Measurements from ENCODE around the gene UBE2I. TPM values are rescaled to one million over a fixed set of nuclear protein-coding genes. Genes with fewer than 3 reads are reported as not detected.

Gene UBE2I
- total and polyA plus RNA-seq, 4 donors: 19.4 to 23.9 (median 22.5) TPM

DNA sequence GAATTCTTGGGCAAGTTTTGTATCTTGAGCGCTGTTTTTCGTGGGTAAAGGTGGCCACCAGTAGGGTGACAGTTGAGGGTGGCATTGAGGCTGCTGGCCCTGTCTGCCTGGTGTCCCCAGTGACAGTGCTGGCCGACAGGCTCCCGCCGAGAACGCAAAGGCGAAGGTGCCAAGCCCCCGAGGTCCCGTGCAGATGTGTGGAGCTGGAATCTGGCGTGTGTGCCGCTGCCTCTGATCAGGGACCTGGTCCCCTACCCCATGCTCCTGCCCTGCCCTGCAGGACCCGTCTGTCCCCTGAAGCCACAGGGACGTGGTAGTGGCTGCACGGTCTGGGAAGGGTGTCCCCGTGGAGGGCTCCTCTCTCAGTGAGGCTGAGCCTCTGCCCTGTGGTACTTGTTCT lies 3.5 kb downstream of the UBE2I start:
- H3K36me3 ChIP-seq (ENCODE audit: control insufficient read depth in 4 of 4, insufficient read depth in 3 of 4, low read depth in 1 of 4, low read length in 3 of 4): peaks cover 19 to 36% (median 24%) of the 10 kb centered on the region in 4 donors
- peaks cover 9 to 44% (median 34%) of the 10 kb centered on the region in 4 donors for H3K4me1 ChIP-seq (ENCODE audit: control insufficient read depth in 4 of 4, insufficient read depth in 4 of 4, low read length in 3 of 4)
- H3K27ac ChIP-seq (ENCODE audit: low read depth in 1 of 2, low read length in 2 of 2): no peak overlapping the region
- no peak overlapping the region for H3K4me3 ChIP-seq (ENCODE audit: low read depth in 1 of 3, low read length in 3 of 3)
- WGBS: 94% methylated on average over 15 of the region's 15 CpGs
- H3K27me3 ChIP-seq (ENCODE audit: control insufficient read depth in 4 of 4, insufficient read depth in 4 of 4, low read length in 3 of 4): no peaks in the 10 kb centered on the region
- TF ChIP-seq FOXA1 (IDR thresholded peaks at IDR 0.05): no peak
- TF ChIP-seq RAD21 (IDR thresholded peaks at IDR 0.05): no peak
- TF ChIP-seq SP1 (IDR thresholded peaks at IDR 0.05): no peak
- TF ChIP-seq, protein P1, sequence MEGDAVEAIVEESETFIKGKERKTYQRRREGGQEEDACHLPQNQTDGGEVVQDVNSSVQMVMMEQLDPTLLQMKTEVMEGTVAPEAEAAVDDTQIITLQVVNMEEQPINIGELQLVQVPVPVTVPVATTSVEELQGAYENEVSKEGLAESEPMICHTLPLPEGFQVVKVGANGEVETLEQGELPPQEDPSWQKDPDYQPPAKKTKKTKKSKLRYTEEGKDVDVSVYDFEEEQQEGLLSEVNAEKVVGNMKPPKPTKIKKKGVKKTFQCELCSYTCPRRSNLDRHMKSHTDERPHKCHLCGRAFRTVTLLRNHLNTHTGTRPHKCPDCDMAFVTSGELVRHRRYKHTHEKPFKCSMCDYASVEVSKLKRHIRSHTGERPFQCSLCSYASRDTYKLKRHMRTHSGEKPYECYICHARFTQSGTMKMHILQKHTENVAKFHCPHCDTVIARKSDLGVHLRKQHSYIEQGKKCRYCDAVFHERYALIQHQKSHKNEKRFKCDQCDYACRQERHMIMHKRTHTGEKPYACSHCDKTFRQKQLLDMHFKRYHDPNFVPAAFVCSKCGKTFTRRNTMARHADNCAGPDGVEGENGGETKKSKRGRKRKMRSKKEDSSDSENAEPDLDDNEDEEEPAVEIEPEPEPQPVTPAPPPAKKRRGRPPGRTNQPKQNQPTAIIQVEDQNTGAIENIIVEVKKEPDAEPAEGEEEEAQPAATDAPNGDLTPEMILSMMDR (IDR thresholded peaks at IDR 0.05; ENCODE audit: low read depth, low read length, missing input control): no peak
- no peak for TF ChIP-seq REST (IDR thresholded peaks at IDR 0.05)
- no peak for TF ChIP-seq ZBTB33 (IDR thresholded peaks at IDR 0.05)
- TF ChIP-seq FOXA2 (IDR thresholded peaks at IDR 0.05): no peak
- TF ChIP-seq YY1 (IDR thresholded peaks at IDR 0.05): no peak
- TF ChIP-seq JUND (IDR thresholded peaks at IDR 0.05): no peak
- TF ChIP-seq HNF4A (conservative IDR thresholded peaks at IDR 0.05): no peak
- TF ChIP-seq NR2F2 (IDR thresholded peaks at IDR 0.05): no peak
- no peak for TF ChIP-seq RXRA (IDR thresholded peaks at IDR 0.05)
- no peak for TF ChIP-seq TAF1 (conservative IDR thresholded peaks at IDR 0.05)
- TF ChIP-seq EGR1 (IDR thresholded peaks at IDR 0.05; ENCODE audit: low read depth in 2 of 2): no peak
- no peak for TF ChIP-seq MAX (IDR thresholded peaks at IDR 0.05)
- no peak for DNase-seq (ENCODE audit: low spot score)
- no peaks in the 10 kb centered on the region for H3K9me3 ChIP-seq (ENCODE audit: control insufficient read depth in 4 of 4, low read length in 3 of 4)
- no peak overlapping the region for H3K9ac ChIP-seq (ENCODE audit: low read depth in 1 of 2, low read length in 2 of 2)

GRCh38 chr16:1313721-1314369 lies 4.4 kb downstream of the UBE2I start:
- no peak for TF ChIP-seq FOXA2 (IDR thresholded peaks at IDR 0.05)
- no peak for TF ChIP-seq RXRA (IDR thresholded peaks at IDR 0.05)
- no peak for TF ChIP-seq TAF1 (conservative IDR thresholded peaks at IDR 0.05)
- TF ChIP-seq FOXA1 (IDR thresholded peaks at IDR 0.05): no peak
- TF ChIP-seq ZBTB33 (IDR thresholded peaks at IDR 0.05): no peak
- TF ChIP-seq HNF4G (IDR thresholded peaks at IDR 0.05): no peak
- no peak for TF ChIP-seq RAD21 (IDR thresholded peaks at IDR 0.05)
- no peak for TF ChIP-seq GABPA (IDR thresholded peaks at IDR 0.05 in 1 of 2, conservative IDR thresholded peaks at IDR 0.05 in 1 of 2)
- Histone ChIP-seq H3K9me3 (ENCODE audit: control insufficient read depth in 4 of 4, low read length in 3 of 4) (no peaks in the 10 kb centered on the region), H3K9ac (ENCODE audit: low read depth in 1 of 2, low read length in 2 of 2) (no peak overlapping the region), H3K27ac (ENCODE audit: low read depth in 1 of 2, low read length in 2 of 2) (no peak overlapping the region), H3K27me3 (ENCODE audit: control insufficient read depth in 4 of 4, insufficient read depth in 4 of 4, low read length in 3 of 4) (no peaks in the 10 kb centered on the region), H3K4me1 (ENCODE audit: control insufficient read depth in 4 of 4, insufficient read depth in 4 of 4, low read length in 3 of 4) (peaks cover 9 to 39% (median 33%) of the 10 kb centered on the region in 4 donors), H3K4me3 (ENCODE audit: low read depth in 1 of 3, low read length in 3 of 3) (no peak overlapping the region), H3K36me3 (ENCODE audit: control insufficient read depth in 4 of 4, insufficient read depth in 3 of 4, low read depth in 1 of 4, low read length in 3 of 4) (peaks cover 26 to 46% (median 31%) of the 10 kb centered on the region in 4 donors)
- no peak for DNase-seq (ENCODE audit: low spot score)
- WGBS: 86% methylated on average over 38 of the region's 38 CpGs
